Measurements from ENCODE around the gene GPC5. TPM values are rescaled to one million over a fixed set of nuclear protein-coding genes. Genes with fewer than 3 reads are reported as not detected.

The GPC5 gene
- total RNA-seq, 2 donors from 2014 or later = not detected

DNA sequence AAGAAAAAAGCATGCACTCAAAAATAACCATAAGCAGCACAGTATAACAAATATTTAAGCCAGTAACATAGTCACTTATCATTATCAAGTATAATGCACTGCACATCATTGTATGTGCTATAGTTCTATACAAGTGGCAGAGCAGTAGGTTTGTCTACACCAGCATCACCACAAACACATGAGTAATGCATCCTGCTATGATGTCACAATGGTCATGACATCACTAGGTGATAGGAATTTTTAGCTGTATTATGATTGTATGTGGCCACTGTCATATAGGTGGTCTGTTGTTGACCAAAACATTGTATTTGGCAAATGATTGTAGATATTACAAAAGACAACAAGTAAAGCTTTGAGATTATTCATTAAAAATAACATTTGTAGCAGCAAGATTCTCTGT is 967.5 kb downstream of the GPC5 start:
- TF ChIP-seq POLR2A (IDR thresholded peaks at IDR 0.05) = no peak
- TF ChIP-seq, protein P1, sequence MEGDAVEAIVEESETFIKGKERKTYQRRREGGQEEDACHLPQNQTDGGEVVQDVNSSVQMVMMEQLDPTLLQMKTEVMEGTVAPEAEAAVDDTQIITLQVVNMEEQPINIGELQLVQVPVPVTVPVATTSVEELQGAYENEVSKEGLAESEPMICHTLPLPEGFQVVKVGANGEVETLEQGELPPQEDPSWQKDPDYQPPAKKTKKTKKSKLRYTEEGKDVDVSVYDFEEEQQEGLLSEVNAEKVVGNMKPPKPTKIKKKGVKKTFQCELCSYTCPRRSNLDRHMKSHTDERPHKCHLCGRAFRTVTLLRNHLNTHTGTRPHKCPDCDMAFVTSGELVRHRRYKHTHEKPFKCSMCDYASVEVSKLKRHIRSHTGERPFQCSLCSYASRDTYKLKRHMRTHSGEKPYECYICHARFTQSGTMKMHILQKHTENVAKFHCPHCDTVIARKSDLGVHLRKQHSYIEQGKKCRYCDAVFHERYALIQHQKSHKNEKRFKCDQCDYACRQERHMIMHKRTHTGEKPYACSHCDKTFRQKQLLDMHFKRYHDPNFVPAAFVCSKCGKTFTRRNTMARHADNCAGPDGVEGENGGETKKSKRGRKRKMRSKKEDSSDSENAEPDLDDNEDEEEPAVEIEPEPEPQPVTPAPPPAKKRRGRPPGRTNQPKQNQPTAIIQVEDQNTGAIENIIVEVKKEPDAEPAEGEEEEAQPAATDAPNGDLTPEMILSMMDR (IDR thresholded peaks at IDR 0.05) = no peak
- H3K4me1 ChIP-seq = no peaks in the 10 kb centered on the region
- no peaks in the 10 kb centered on the region for H3K9me3 ChIP-seq
- DNase-seq (no peak), ATAC-seq (no peak)
- no peaks in the 10 kb centered on the region for H3K36me3 ChIP-seq (replicated peaks in 1 of 2; ENCODE audit: insufficient read depth in 1 of 2, low read depth in 2 of 2)
- no peaks in the 10 kb centered on the region for H3K27me3 ChIP-seq
- no peak overlapping the region for H3K27ac ChIP-seq
- H3K4me3 ChIP-seq = no peak overlapping the region
- intact Hi-C loops (cut with DNase I) = no loop called here

DNA sequence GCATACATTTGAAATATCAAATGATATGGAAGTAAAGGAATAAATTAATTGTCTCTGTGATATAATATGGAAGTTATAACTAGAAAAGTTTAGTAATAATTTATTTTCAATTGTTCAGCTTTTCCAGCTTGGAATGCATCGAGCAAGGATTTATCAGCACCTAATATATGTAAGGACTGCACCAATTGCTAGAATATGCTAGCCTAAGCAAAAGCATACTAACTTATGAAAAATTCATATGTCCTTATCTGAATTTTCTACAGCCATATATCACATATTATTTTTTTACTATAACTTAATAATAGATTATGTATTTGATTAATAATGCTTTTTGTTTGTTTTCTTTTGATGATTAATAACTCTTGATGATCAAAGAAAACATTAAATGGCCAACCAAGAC is 979.0 kb downstream of the GPC5 start:
- ATAC-seq (no peak), DNase-seq (no peak)
- no peaks in the 10 kb centered on the region for H3K27me3 ChIP-seq
- 93 to 94% methylated on average over 1 of the region's 1 CpG for WGBS, 2 donors
- TF ChIP-seq, protein P1 (IDR thresholded peaks at IDR 0.05) = no peak
- TF ChIP-seq POLR2A (IDR thresholded peaks at IDR 0.05) = no peak
- H3K36me3 ChIP-seq (replicated peaks in 1 of 2; ENCODE audit: insufficient read depth in 1 of 2, low read depth in 2 of 2) = no peaks in the 10 kb centered on the region
- no peaks in the 10 kb centered on the region for H3K4me1 ChIP-seq
- H3K9me3 ChIP-seq = no peaks in the 10 kb centered on the region
- no peak overlapping the region for H3K27ac ChIP-seq
- H3K4me3 ChIP-seq = no peak overlapping the region
- intact Hi-C loops (cut with DNase I) = no loop called here

GRCh38 chr13:92379371-92379770 is 981.0 kb downstream of the GPC5 start:
- TF ChIP-seq POLR2A (IDR thresholded peaks at IDR 0.05) = no peak
- TF ChIP-seq, protein P1 (IDR thresholded peaks at IDR 0.05) = no peak
- 42 to 76% methylated on average over 3 of the region's 3 CpGs for WGBS, 2 donors
- DNase-seq (no peak), ATAC-seq (no peak)
- no peaks in the 10 kb centered on the region for H3K27me3 ChIP-seq
- intact Hi-C loops (cut with DNase I) = no loop called here
- no peaks in the 10 kb centered on the region for H3K9me3 ChIP-seq
- no peak overlapping the region for H3K4me3 ChIP-seq
- H3K4me1 ChIP-seq = no peaks in the 10 kb centered on the region
- no peak overlapping the region for H3K27ac ChIP-seq
- no peaks in the 10 kb centered on the region for H3K36me3 ChIP-seq (replicated peaks in 1 of 2; ENCODE audit: insufficient read depth in 1 of 2, low read depth in 2 of 2)

- Histone ChIP-seq H3K27me3 (no peaks in the 10 kb centered on the region), H3K4me1 (no peaks in the 10 kb centered on the region), H3K9me3 (no peaks in the 10 kb centered on the region), H3K27ac (no peak overlapping the region), H3K36me3 (replicated peaks in 1 of 2; ENCODE audit: insufficient read depth in 1 of 2, low read depth in 2 of 2) (no peaks in the 10 kb centered on the region), H3K4me3 (no peak overlapping the region)
- intact Hi-C loops (cut with DNase I) = no loop called here
- 64 to 70% methylated on average over 5 of the region's 5 CpGs for WGBS, 2 donors
- ATAC-seq (no peak), DNase-seq (no peak)
- TF ChIP-seq, protein P1 (IDR thresholded peaks at IDR 0.05) = no peak
- TF ChIP-seq POLR2A (IDR thresholded peaks at IDR 0.05) = no peak
Observed at GRCh38 chr13:92384410-92384809, 986.0 kb downstream of the GPC5 start.

DNA sequence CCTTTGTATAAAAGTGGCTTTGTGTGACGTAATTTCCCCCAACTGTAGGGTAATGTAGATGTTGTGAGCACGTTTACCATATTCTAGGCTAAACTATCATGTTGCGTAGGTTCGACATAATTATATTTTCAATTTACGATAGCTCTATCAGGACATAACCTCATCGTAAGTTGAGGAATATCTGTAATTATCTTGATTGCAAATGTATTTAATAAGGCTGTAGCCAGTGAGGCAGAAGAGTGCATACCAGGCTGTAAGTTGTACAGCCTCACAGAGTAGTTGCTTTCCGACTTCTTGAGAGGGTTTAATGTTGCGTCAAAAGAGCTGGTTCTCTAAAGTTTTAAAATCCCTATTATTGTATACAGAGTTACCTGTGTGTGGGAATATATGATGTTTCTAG is 988.8 kb downstream of the GPC5 start:
- H3K27me3 ChIP-seq = no peaks in the 10 kb centered on the region
- no peak for ATAC-seq
- TF ChIP-seq, protein P1 (IDR thresholded peaks at IDR 0.05) = no peak
- no peak for TF ChIP-seq POLR2A (IDR thresholded peaks at IDR 0.05)
- WGBS, 2 donors = 72 to 82% methylated on average over 8 of the region's 8 CpGs
- intact Hi-C loops (cut with DNase I) = no loop called here
- H3K27ac ChIP-seq = no peak overlapping the region
- no peak overlapping the region for H3K4me3 ChIP-seq
- no peaks in the 10 kb centered on the region for H3K36me3 ChIP-seq (replicated peaks in 1 of 2; ENCODE audit: insufficient read depth in 1 of 2, low read depth in 2 of 2)
- DNase-seq = no peak
- H3K4me1 ChIP-seq = no peaks in the 10 kb centered on the region
- H3K9me3 ChIP-seq = no peaks in the 10 kb centered on the region
